HG02973 (cell line): ENCODE results near the gene ARSK.
A peak's percentile ranks its signal among the peaks of the same experiment; 100 is the strongest.

ENCODE experiments used
- ATAC-seq: cut with Tn5 transposase; IDR thresholded peaks from one replicate; pipeline ENCODE4 v1.9.1; 2021; ENCODE audit warnings: moderate library complexity; ENCODE audit not compliant: unreplicated experiment

Gene ARSK

DNA sequence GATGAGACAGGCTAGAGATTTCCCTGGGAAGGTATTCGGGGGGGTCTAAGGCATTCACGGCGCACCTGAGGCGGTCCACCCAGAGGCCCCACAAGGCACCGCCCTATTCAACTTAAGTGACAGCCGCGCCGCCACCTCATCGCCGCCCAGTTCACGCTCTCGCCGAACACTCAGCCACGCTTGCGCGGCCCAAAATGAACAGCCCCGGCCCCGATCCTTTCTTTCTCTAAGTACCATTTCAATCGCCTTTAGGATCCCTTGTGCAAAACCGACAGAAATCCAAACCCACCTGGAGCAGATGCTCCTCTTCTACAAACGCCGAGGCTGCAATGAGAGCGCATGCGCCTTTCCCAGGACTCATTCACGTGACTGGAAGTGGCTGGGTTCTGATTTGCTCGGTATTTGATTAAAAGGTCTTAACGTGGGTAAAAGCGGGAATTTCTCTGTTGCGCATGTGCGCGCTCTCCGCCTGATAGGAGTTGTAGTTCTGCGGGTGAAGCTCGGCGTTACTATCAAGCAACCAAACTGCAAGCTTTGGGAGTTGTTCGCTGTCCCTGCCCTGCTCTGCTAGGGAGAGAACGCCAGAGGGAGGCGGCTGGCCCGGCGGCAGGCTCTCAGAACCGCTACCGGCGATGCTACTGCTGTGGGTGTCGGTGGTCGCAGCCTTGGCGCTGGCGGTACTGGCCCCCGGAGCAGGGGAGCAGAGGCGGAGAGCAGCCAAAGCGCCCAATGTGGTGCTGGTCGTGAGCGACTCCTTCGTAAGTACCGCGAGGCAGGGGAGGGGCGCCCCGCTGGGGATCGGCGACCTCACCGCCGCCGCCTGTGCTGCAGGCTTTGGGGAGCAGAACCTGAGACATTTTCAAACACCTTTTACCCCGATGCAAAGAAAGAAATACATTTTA is at the start of gene ARSK, which contains the start of gene SKIC3:
TSS of gene ARSK (plus strand) at position 455 of the 902 bp plus-strand sequence. CDS start at position 633, 178 bp downstream.
TSS of gene SKIC3 (minus strand) at position 331 of the 902 bp plus-strand sequence. CDS start 7,827 bp downstream, outside the sequence.
- ATAC-seq = peak; percentile 86

DNA sequence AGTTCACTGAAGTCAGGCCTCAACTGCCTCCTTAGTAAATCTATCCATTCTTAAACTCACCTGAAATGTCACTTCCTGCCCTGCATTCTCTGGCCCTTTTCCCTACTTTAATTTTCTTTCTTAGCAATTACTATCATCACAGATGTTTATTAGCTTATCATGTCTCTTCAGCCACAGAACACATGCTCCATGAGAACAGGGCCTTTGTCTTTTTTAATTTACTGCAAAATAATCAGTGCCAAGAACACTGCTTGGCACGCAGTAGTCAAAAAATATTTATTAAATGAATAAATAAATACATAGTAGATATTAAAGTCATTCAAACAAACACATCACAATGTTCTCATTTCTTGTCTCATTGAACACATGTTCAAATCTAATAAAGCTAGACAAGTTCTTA is 46.4 kb upstream of the ARSK start:
- ATAC-seq = no peak

GRCh38 chr5:95511606-95512005 is 43.3 kb upstream of the ARSK start:
- ATAC-seq = no peak

DNA sequence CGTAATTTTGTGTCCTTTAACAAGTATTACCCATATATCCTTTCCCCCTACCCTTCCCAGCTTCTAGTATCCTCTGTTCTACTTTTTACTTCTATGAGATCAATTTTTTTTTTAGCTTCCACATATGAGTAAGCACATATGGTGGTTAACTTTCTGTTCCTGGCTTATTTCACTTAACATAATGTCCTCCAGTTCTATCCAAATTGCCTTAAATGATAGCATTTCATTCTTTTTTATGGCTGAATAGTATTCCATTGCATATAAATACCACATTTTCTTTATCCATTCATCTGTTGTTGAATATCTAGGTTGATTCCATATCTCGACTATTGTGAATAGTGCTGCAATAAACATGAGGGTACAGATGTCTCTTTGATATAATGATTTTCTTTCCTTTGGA is 36.5 kb upstream of the ARSK start:
- no peak for ATAC-seq

DNA sequence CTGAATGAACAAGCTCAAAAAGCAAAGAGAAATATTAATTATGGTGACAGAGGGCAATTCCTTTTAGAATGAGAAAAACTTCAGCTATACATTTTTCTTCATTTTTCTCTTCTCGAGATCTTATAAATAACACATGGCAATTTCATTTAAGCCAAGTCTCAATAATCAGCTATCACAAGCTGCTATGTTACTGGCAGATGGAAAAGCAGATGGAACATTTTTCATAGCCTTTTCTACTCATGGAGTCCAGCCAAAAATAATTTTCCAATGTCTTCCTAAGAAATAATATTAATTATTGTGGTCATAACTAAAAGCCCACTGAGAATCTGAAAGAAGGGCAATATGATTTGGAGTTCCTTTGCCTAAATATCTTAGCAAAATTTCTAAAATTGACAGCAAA is 35.8 kb upstream of the ARSK start:
- no peak for ATAC-seq

DNA sequence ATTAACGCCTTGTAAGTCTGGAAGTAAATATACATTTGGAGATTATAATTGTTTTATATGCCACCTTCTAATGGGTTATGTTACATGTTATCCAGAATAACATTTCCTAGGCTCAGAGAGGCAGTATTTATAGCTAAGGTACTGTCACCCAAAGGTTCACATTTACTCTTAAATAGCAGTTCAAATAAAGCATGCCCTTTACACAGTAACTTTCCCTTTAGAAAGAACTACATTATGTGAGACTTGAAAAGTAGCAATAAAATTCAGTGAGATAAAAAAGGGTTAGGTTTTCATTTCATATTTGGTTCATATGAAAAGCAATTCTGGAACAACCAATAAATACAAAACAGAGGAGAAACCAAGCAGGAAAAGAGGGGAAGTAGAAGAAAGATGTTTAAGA is 35.2 kb upstream of the ARSK start:
- ATAC-seq = no peak

- ATAC-seq = no peak
Measured at GRCh38 chr5:95520206-95520605, 34.7 kb upstream of the ARSK start.

DNA sequence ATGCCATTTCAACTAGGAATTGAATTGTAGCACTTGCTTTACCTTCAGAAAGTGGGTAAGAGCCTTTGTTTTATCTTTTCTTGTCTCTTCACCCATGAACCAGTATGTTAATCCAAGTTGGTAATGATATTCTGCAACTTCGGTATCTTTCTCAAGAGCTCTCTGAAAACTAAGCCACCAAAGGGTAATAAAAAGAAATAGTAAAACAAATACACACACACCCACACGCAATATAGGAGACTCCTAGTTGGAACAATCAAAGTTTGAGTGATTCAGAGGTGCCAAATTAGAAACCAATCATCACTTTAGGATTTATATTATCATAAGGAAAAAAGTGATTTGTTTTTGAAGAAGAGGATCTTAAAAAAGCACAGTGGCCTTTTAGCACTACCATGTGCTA is 30.5 kb upstream of the ARSK start:
- no peak for ATAC-seq

DNA sequence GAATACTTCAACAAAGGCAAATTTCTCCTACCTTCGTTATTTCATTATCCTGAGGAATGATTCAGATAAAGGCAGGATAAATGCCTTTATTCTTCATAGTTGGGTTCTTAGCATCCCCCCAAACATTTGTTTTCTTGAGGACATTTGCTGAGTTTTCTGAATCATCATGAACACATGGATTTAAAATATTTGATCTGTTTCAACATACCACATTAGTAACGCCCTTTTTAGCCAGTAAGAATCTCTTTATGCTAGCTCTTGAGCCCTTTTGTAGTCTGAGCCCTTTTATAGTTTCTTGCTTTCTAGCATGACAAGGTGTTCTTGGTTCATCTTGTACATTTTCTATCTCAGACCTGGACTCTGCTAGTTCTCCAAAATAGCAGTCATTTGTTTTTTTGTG is 28.0 kb upstream of the ARSK start:
- no peak for ATAC-seq

- no peak for ATAC-seq
Measured at GRCh38 chr5:95528565-95528964, 26.3 kb upstream of the ARSK start.

GRCh38 chr5:95530416-95530815 is 24.5 kb upstream of the ARSK start:
- ATAC-seq = no peak

DNA sequence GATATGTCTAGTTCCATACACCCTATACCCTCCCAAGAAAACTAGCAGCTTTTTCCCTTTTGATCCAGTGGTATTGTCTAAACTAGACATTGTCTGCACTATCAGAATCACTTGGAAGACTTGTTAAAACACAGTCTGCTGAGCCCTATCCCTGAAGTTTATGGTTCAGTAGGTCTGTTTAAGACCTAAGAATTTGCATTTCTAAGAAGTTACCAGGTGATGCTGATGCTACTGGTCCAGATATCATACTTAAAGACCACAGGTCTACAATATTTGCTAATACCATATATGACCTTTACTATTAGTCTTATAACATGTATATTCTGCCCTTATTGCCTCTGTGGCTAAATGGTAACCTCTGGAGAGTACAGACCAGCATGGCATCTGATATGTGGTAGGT is 23.4 kb upstream of the ARSK start:
- no peak for ATAC-seq

- ATAC-seq = no peak
Measured at GRCh38 chr5:95532415-95532814, 22.5 kb upstream of the ARSK start.

GRCh38 chr5:95533106-95533505 is 21.8 kb upstream of the ARSK start:
- ATAC-seq = no peak

DNA sequence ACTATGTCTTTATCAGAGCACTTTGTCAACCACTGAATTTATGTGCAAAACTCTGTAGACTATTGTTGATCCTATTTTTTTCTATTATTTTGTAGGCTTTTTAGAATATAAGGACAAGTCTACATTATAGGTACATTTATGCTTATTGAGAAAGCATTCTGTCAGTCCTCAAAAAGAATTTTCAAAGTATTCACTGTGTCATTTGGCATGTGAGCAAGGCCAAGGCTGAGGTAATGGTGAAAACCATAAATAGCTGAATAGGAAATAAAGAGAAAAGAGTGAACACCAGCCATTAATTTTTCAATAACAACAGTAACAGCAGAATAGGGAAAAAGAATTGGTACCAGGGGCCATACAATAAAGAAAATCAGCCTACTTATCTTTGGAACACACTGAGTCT is 21.1 kb upstream of the ARSK start:
- no peak for ATAC-seq

DNA sequence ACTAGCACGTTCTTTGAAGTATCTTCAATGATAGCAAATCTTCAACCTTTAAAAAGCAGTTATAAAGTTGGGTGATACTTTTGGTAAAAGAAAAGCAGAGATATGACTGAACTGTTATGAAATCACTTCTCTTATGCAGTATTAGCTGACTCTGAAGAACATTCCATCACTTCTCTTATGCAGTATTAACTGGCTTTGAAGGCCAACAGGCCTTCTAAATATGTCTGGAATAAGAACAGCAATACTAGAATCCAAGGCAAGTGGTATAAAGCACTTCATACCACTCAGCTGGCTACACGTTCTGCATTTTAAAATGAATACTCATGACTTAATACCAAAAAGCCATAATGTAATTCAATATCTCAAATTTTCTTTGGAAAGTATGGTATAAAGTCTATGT is 17.4 kb upstream of the ARSK start:
- ATAC-seq = no peak

DNA sequence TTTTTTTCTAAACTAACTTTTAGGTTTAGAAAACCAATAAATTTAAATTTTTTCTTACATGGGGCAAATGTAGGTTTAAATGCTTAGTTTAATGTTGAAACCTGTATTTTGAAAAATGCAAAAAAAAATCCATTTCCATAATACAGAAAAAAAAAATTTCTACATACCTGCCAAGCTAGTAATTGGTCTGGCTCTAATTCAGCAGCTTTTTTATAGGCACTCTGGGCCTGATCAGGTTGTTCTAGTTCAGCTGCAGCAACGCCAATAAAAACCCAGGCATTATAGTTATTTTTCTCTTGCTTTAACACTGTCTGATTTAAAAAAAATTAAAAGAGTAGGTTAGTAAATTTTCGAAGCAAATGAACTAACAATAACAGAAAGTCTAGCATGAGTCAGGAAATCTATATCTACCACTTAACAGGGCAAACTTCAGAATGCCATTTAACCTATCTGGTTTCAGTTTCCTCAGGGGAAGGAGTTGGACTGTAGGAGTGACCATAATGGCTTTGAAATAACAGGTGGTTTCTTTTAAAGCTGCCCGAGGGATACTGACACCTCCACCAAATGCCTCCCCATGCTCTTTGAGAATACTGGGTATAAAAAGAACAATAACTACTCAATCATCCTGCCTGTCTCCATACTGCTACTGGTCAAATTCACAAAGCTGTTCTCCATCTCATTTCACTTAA is 11.7 kb upstream of the ARSK start:
- no peak for ATAC-seq

GRCh38 chr5:95549030-95549429 is 5.9 kb upstream of the ARSK start:
- ATAC-seq = no peak

GRCh38 chr5:95554331-95554646 is 612 bp upstream of the ARSK start:
- peak; percentile 32 for ATAC-seq

DNA sequence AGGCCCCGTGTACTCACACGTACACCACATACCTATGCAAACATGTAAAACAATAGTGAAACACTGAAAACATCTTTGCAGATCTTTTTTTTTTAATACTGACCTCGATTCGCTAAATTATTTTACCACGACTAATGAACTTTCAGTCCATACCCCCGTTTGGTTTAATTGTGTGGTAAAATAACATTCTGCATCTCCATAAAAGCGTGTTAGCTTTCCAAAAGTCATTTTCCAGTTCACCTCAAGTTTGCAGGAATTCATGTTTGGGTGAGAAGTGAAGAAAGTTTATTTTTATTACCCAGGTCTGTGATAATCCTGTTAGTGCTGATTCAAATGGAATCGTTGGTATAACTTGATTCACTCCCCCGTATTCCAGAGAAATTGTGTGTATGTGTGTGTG is 652 bp downstream of the ARSK start:
- no peak for ATAC-seq

DNA sequence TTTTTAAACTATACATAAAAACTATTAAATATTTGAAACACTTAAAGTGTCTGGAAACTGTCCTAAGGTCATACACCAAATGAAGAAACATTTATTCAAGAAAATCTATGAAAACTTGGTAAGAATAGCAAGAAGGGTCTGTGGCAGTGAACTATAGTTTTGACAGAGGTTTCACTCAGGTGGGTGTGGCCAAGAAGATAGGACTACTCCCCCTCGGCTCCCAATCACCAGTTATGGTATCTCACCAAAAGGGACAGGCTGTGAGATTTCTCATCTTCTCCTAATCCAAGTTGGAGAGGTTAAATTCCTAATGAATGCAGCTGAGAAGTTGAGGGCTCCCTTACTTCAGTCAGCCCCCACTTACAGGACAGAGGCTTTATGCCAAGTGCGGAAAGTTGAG is 2.9 kb downstream of the ARSK start:
- ATAC-seq = no peak

GRCh38 chr5:95562282-95562681 is 7.4 kb downstream of the ARSK start:
- no peak for ATAC-seq
